SK-N-SH (cell line): ENCODE measurements around the gene GSTO2. TPM values are rescaled to one million over a fixed set of nuclear protein-coding genes. Genes with fewer than 3 reads are reported as not detected.

Experiments used
- CTCF ChIA-PET: fragments of 300-600, 350-600 bp; formaldehyde crosslinking; extraction: SDS; loops from one replicate; lab custom pipeline; 2021; lab: Yijun Ruan, JAX
- POLR2A ChIA-PET: fragments of 350-600 bp; sonication (Branson Sonifier 250); formaldehyde crosslinking; extraction: SDS; loops from one replicate; lab custom pipeline; 2020; ENCODE audit warnings: antibody characterized with exemption, inconsistent platforms; lab: Yijun Ruan, JAX
- DNase-seq: peaks from one replicate; pipeline ENCODE4 v3.0.0; 2012
- H2AFZ ChIP-seq: fragments of 200-600 bp; sonication (generic); 2 replicates; pipeline ENCODE4 v1.8.1; 2016; ENCODE audit warnings: antibody characterized with exemption, mild to moderate bottlenecking, low read depth
- H3F3A ChIP-seq: fragments of 200-600 bp; sonication (generic); replicated peaks from 2 replicates; pipeline ENCODE3; 2016; ENCODE audit warnings: antibody characterized with exemption, mild to moderate bottlenecking; ENCODE audit not compliant: insufficient read depth
- H3K27ac ChIP-seq, 2 experiments: fragments of 200-500 bp in 1 of 2; fragments of 200-600 bp in 1 of 2; sonication (Bioruptor generic) in 1 of 2; sonication (generic), shearing (Covaris generic) in 1 of 2; 2 replicates each; pipeline versions ENCODE4 v1.5.1 to v1.6.1; 2014 to 2016; ENCODE audit warnings: low read depth in 2 of 2, inconsistent platforms in 1 of 2, low read length in 1 of 2, mild to moderate bottlenecking in 1 of 2, mixed read lengths in 1 of 2
- H3K27me3 ChIP-seq: fragments of 200-600 bp; sonication (generic), shearing (Covaris generic); 2 replicates; pipeline ENCODE4 v1.6.1; 2016; ENCODE audit warnings: mixed run types; ENCODE audit not compliant: insufficient read depth
- H3K36me3 ChIP-seq, 2 experiments: fragments of 200-500 bp in 1 of 2; fragments of 200-600 bp in 1 of 2; sonication (Bioruptor generic) in 1 of 2; sonication (generic) in 1 of 2; replicated peaks in 1 of 2; 2 replicates each; pipeline versions ENCODE3 to v1.5.1; 2014 to 2016; ENCODE audit warnings: low read length in 1 of 2, mild to moderate bottlenecking in 1 of 2; ENCODE audit not compliant: insufficient read depth in 2 of 2, control insufficient read depth in 1 of 2
- H3K4me1 ChIP-seq, 2 experiments: fragments of 200-500 bp in 1 of 2; fragments of 200-600 bp in 1 of 2; sonication (Bioruptor generic) in 1 of 2; sonication (generic), shearing (Covaris generic) in 1 of 2; 2 replicates each; pipeline versions ENCODE4 v1.5.1 to v1.6.1; 2014 to 2016; ENCODE audit warnings: low read depth in 1 of 2, low read length in 1 of 2, mixed run types in 1 of 2; ENCODE audit not compliant: insufficient read depth in 2 of 2, control insufficient read depth in 1 of 2
- H3K4me2 ChIP-seq: fragments of 200-600 bp; sonication (generic), shearing (Covaris generic); 2 replicates; pipeline ENCODE4 v1.6.1; 2017; ENCODE audit warnings: mixed run types
- H3K4me3 ChIP-seq, 2 experiments: fragments of 200-500 bp in 1 of 2; fragments of 200-600 bp in 1 of 2; sonication (Bioruptor generic) in 1 of 2; sonication (generic), shearing (Covaris generic) in 1 of 2; 2 replicates each; pipeline versions ENCODE4 v1.5.1 to v1.8.1; 2014 to 2016; ENCODE audit warnings: low read depth in 2 of 2, inconsistent platforms in 1 of 2, low read length in 1 of 2, mild to moderate bottlenecking in 1 of 2, mixed read lengths in 1 of 2, moderate library complexity in 1 of 2
- H3K79me2 ChIP-seq: fragments of 200-600 bp; sonication (generic); 2 replicates; pipeline ENCODE4 v1.8.1; 2017; ENCODE audit warnings: mild to moderate bottlenecking; ENCODE audit not compliant: insufficient read depth
- H3K9ac ChIP-seq: fragments of 200-600 bp; sonication (generic); 2 replicates; pipeline ENCODE4 v1.6.1; 2017; ENCODE audit warnings: mixed run types
- H3K9me2 ChIP-seq: fragments of 200-600 bp; sonication (generic); 2 replicates; pipeline ENCODE4 v1.6.1; 2017; ENCODE audit warnings: mixed run types
- H3K9me3 ChIP-seq: fragments of 200-600 bp; sonication (generic); 2 replicates; pipeline ENCODE4 v1.6.1; 2017; ENCODE audit warnings: mixed run types, mild to moderate bottlenecking, moderate library complexity
- H4K20me1 ChIP-seq: fragments of 200-600 bp; sonication (generic); 2 replicates; pipeline ENCODE4 v1.6.1; 2017; ENCODE audit warnings: mild to moderate bottlenecking, mixed run types; ENCODE audit not compliant: insufficient read depth
- CHD2 ChIP-seq: fragments of 150-350 bp; IDR thresholded peaks from 2 replicates; pipeline ENCODE4 v1.6.1; 2018; ENCODE audit warnings: low read length; ENCODE audit not compliant: partially characterized antibody
- CTCF ChIP-seq: fragments of 200-600 bp; sonication (generic); IDR thresholded peaks from 2 replicates; pipeline ENCODE4 v1.6.1; 2017; ENCODE audit warnings: antibody characterized with exemption, mild to moderate bottlenecking, moderate library complexity
- FOSL2 ChIP-seq: IDR thresholded peaks from 2 replicates; pipeline ENCODE4 v1.4.0; 2012; ENCODE audit warnings: low read depth, mild to moderate bottlenecking, moderate library complexity, borderline replicate concordance
- RXRA ChIP-seq: IDR thresholded peaks from 2 replicates; pipeline ENCODE4 v1.4.0; 2012; ENCODE audit warnings: low read depth, mild to moderate bottlenecking, borderline replicate concordance
- YY1 ChIP-seq: IDR thresholded peaks from 2 replicates; pipeline ENCODE4 v1.4.0; 2012; ENCODE audit warnings: low read depth, mild to moderate bottlenecking
- WGBS: methylation state at CpG from one replicate; pipeline ENCODE4 v1.1.6; 2017; ENCODE audit warnings: low lambda C conversion rate; 5-methylcytosine and 5-hydroxymethylcytosine counted together
- polyA plus RNA-seq, 3 experiments: library from polyadenylated mRNA; depleted of rRNA; stranded (reverse); fragments of >200 nt; gene quantifications; 2 replicates each; pipeline ENCODE4 v1.2.3, GENCODE V29; 2012
- TF ChIP-seq, protein P1 (sequence below): IDR thresholded peaks from 2 replicates; pipeline ENCODE4; 2012
- TF ChIP-seq, protein P2 (sequence below): IDR thresholded peaks from 2 replicates; pipeline ENCODE4 v1.4.0; 2012; ENCODE audit warnings: low read depth, borderline replicate concordance

The GSTO2 gene
- polyA plus RNA-seq, 1 of the 3 experiments (the other 2 are of a cell fraction), result 0.49 TPM

- no peak for TF ChIP-seq RXRA
- TF ChIP-seq, all 33 proteins: peak for 0
These were observed 36.3 kb upstream of the GSTO2 start (continued) for GRCh38 chr10:104232613-104233102.

GRCh38 chr10:104233817-104234216 is 35.2 kb upstream of the GSTO2 start:
- ChIA-PET CTCF (interaction anchor here (0.5 kb wide), 1 partner anchor 58 kb away, joined by 3 read pairs; no protein-coding TSS in a partner anchor), POLR2A (interaction anchor here (1.0 kb wide), 1 partner anchor 23 kb away, joined by 3 read pairs; no protein-coding TSS in a partner anchor)

More at GRCh38 chr10:104233817-104234216, 35.2 kb upstream of the GSTO2 start:
- TF ChIP-seq, protein P1, sequence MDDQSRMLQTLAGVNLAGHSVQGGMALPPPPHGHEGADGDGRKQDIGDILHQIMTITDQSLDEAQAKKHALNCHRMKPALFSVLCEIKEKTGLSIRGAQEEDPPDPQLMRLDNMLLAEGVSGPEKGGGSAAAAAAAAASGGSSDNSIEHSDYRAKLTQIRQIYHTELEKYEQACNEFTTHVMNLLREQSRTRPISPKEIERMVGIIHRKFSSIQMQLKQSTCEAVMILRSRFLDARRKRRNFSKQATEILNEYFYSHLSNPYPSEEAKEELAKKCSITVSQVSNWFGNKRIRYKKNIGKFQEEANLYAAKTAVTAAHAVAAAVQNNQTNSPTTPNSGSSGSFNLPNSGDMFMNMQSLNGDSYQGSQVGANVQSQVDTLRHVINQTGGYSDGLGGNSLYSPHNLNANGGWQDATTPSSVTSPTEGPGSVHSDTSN, result no peak
- TF ChIP-seq CHD2, result no peak
- no peak for TF ChIP-seq YY1
- no peak for TF ChIP-seq CTCF
- TF ChIP-seq, protein P2, sequence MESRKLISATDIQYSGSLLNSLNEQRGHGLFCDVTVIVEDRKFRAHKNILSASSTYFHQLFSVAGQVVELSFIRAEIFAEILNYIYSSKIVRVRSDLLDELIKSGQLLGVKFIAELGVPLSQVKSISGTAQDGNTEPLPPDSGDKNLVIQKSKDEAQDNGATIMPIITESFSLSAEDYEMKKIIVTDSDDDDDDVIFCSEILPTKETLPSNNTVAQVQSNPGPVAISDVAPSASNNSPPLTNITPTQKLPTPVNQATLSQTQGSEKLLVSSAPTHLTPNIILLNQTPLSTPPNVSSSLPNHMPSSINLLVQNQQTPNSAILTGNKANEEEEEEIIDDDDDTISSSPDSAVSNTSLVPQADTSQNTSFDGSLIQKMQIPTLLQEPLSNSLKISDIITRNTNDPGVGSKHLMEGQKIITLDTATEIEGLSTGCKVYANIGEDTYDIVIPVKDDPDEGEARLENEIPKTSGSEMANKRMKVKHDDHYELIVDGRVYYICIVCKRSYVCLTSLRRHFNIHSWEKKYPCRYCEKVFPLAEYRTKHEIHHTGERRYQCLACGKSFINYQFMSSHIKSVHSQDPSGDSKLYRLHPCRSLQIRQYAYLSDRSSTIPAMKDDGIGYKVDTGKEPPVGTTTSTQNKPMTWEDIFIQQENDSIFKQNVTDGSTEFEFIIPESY, result no peak
- TF ChIP-seq FOSL2, result no peak
- WGBS, result 73% methylated on average over 1 of the region's 1 CpG
- H3K4me1 ChIP-seq, result peaks cover 0 to 5% of the 10 kb centered on the region in 2 experiments; a peak in 2 of 4 replicates
- no peaks in the 10 kb centered on the region for H3K27me3 ChIP-seq
- H3K27ac ChIP-seq, result no peak overlapping the region
- no peak overlapping the region for H3K9ac ChIP-seq
- peaks cover 6% of the 10 kb centered on the region for H3K9me3 ChIP-seq
- no peaks in the 10 kb centered on the region for H3K36me3 ChIP-seq
- no peak for DNase-seq
- H3K79me2 ChIP-seq, result no peaks in the 10 kb centered on the region
- no peaks in the 10 kb centered on the region for H3K9me2 ChIP-seq
- H3F3A ChIP-seq, result peaks cover 4% of the 10 kb centered on the region
- H3K4me3 ChIP-seq, result no peak overlapping the region
- no peaks in the 10 kb centered on the region for H4K20me1 ChIP-seq
- no peak overlapping the region for H3K4me2 ChIP-seq
- H2AFZ ChIP-seq, result no peak overlapping the region
